HCT116 (cell line): ENCODE data around the gene BBX. TPM values are rescaled to one million over a fixed set of nuclear protein-coding genes. Genes with fewer than 3 reads are reported as not detected.

Source experiments
- ATAC-seq: fragments of 200-7000 bp; cut with Tn5 transposase; 2 replicates; pipeline ENCODE4 v1.9.1; 2020; ENCODE audit warnings: mild to moderate bottlenecking, moderate library complexity
- BruUV-seq: library from RNA; stranded (reverse); fragments of 400-500 nt; replicated peaks from 2 replicates; lab custom pipeline; 2021; lab: Mats Ljungman, UMichigan
- CTCF ChIA-PET: fragments of 300-600 bp; sonication (Branson Sonifier 250); formaldehyde crosslinking; loops from one replicate; lab custom pipeline; 2021; ENCODE audit warnings: antibody characterized with exemption; lab: Charles Lee
- POLR2A ChIA-PET: fragments of 300-600, 350-600 bp; sonication (Branson Sonifier 250); formaldehyde crosslinking; loops from one replicate; lab custom pipeline; 2021; ENCODE audit warnings: antibody characterized with exemption; lab: Charles Lee
- RAD21 ChIA-PET, 2 experiments: fragments of 300-600 bp; sonication (Branson Sonifier 250); formaldehyde crosslinking; loops; one replicate each; lab custom pipeline; 2023; ENCODE audit warnings: low total read pairs in 2 of 2; ENCODE audit not compliant: uncharacterized antibody in 2 of 2, unreplicated experiment in 2 of 2, low non-redundant PET in 1 of 2; lab: Charles Lee
- DNase-seq: peaks from one replicate; pipeline ENCODE4 v3.0.0-alpha.2; 2010; ENCODE audit warnings: low read depth, low spot score
- H2AFZ ChIP-seq: fragments of 200-600 bp; shearing (Covaris generic), sonication (generic); 2 replicates; pipeline ENCODE4 v1.6.1; 2017; ENCODE audit warnings: low read depth, mixed run types, mixed read lengths, antibody characterized with exemption, low read length; ENCODE audit not compliant: poor library complexity, severe bottlenecking
- H3K27ac ChIP-seq: 2 replicates; pipeline ENCODE4 v1.5.1; 2012; ENCODE audit warnings: low read depth, low read length
- H3K27me3 ChIP-seq: fragments of 200-600 bp; sonication (generic); 2 replicates; pipeline ENCODE4 v1.6.1; 2016; ENCODE audit warnings: mixed run types, low read length, mixed read lengths; ENCODE audit not compliant: insufficient read depth
- H3K36me3 ChIP-seq, 2 experiments: fragments of 200-500 bp in 1 of 2; fragments of 200-600 bp in 1 of 2; sonication (Bioruptor generic) in 1 of 2; sonication (generic) in 1 of 2; 2 replicates each; pipeline versions ENCODE4 v1.5.1 to v1.6.1; 2014 to 2016; ENCODE audit warnings: low read length in 2 of 2, inconsistent platforms in 1 of 2, mixed read lengths in 1 of 2, mixed run types in 1 of 2; ENCODE audit not compliant: insufficient read depth in 2 of 2, control insufficient read depth in 1 of 2
- H3K4me1 ChIP-seq, 2 experiments: fragments of 200-600 bp in 1 of 2; sonication (generic) in 1 of 2; 2 replicates each; pipeline versions ENCODE4 v1.5.1 to v1.6.1; 2012 to 2017; ENCODE audit warnings: low read length in 2 of 2, inconsistent platforms in 1 of 2, mild to moderate bottlenecking in 1 of 2, mixed read lengths in 1 of 2, mixed run types in 1 of 2, moderate library complexity in 1 of 2; ENCODE audit not compliant: insufficient read depth in 2 of 2, control insufficient read depth in 1 of 2
- H3K4me2 ChIP-seq: fragments of 200-600 bp; sonication (generic); 2 replicates; pipeline ENCODE4 v1.6.1; 2017; ENCODE audit warnings: mixed run types, low read length, mixed read lengths
- H3K4me3 ChIP-seq, 2 experiments: fragments of 200-600 bp in 1 of 2; sonication (generic) in 1 of 2; replicated peaks in 1 of 2; 2 replicates each; pipeline ENCODE4 v1.5.1; 2011 to 2016; ENCODE audit warnings: low read length in 2 of 2, control low read depth in 1 of 2, low read depth in 1 of 2, mild to moderate bottlenecking in 1 of 2, mixed read lengths in 1 of 2, mixed run types in 1 of 2
- H3K79me2 ChIP-seq: fragments of 200-600 bp; sonication (generic); 2 replicates; pipeline ENCODE4 v1.6.1; 2017; ENCODE audit warnings: mild to moderate bottlenecking, mixed run types, low read length, moderate library complexity, mixed read lengths; ENCODE audit not compliant: insufficient read depth
- H3K9ac ChIP-seq: fragments of 200-600 bp; sonication (generic); 2 replicates; pipeline ENCODE4 v1.6.1; 2016; ENCODE audit warnings: low read length, mixed read lengths
- H3K9me2 ChIP-seq: fragments of 200-600 bp; sonication (generic), shearing (Covaris generic); 2 replicates; pipeline ENCODE4 v1.6.1; 2017; ENCODE audit warnings: mixed run types, mild to moderate bottlenecking, moderate library complexity; ENCODE audit not compliant: insufficient read depth
- H3K9me3 ChIP-seq, 2 experiments: fragments of 200-500 bp in 1 of 2; fragments of 200-600 bp in 1 of 2; sonication (Bioruptor generic) in 1 of 2; sonication (generic) in 1 of 2; 2 replicates each; pipeline ENCODE4 v1.6.1; 2014 to 2017; ENCODE audit warnings: low read length in 2 of 2, mixed read lengths in 2 of 2, inconsistent platforms in 1 of 2, low read depth in 1 of 2, mild to moderate bottlenecking in 1 of 2, mixed run types in 1 of 2, moderate library complexity in 1 of 2; ENCODE audit not compliant: control insufficient read depth in 1 of 2, insufficient read depth in 1 of 2
- H4K20me1 ChIP-seq: fragments of 200-600 bp; sonication (generic), shearing (Covaris generic); 2 replicates; pipeline ENCODE4 v1.6.1; 2017; ENCODE audit warnings: mixed run types, mild to moderate bottlenecking, moderate library complexity; ENCODE audit not compliant: insufficient read depth
- EZH2phosphoT487 ChIP-seq: fragments of 200-600 bp; IDR thresholded peaks from 2 replicates; pipeline ENCODE4 v1.6.1; 2018; ENCODE audit warnings: antibody characterized with exemption, borderline replicate concordance
- JUND ChIP-seq: IDR thresholded peaks from 2 replicates; pipeline ENCODE4 v1.6.1; 2012
- POLR2A ChIP-seq: IDR thresholded peaks from 2 replicates; pipeline ENCODE4 v1.7.0; 2011; ENCODE audit warnings: borderline replicate concordance; ENCODE audit not compliant: insufficient read depth, insufficient read length; ENCODE audit errors: extremely low read depth
- POLR2AphosphoS5 ChIP-seq: IDR thresholded peaks from 2 replicates; pipeline ENCODE4 v1.6.1; 2011; ENCODE audit warnings: mild to moderate bottlenecking, low read depth, low read length, moderate library complexity
- RAD21 ChIP-seq: IDR thresholded peaks from 2 replicates; pipeline ENCODE4 v1.6.1; 2012; ENCODE audit warnings: low read depth, mild to moderate bottlenecking
- SP1 ChIP-seq: IDR thresholded peaks from 2 replicates; pipeline ENCODE4 v1.6.1; 2012; ENCODE audit warnings: low read depth
- SRF ChIP-seq: IDR thresholded peaks from 2 replicates; pipeline ENCODE4 v1.6.1; 2012; ENCODE audit warnings: low read depth
- ZFX ChIP-seq: fragments of 450-650 bp; IDR thresholded peaks from 2 replicates; pipeline ENCODE4 v1.6.1; 2017
- intact Hi-C: fragments of 100-400 bp; cut with micrococcal nuclease; formaldehyde crosslinking; loops from 2 replicates; pipeline ENCODE4 v1.10.0; 2022
- total RNA-seq: library from RNA; stranded (reverse); gene quantifications from one replicate; pipeline ENCODE4 v1.2.1, GENCODE V29; 2021; ENCODE audit not compliant: unreplicated experiment
- TF ChIP-seq, protein P1 (sequence below): IDR thresholded peaks from 2 replicates; pipeline ENCODE4 v1.6.1; 2012
- TF ChIP-seq, protein P2 (sequence below): IDR thresholded peaks from 2 replicates; pipeline ENCODE4 v1.6.1; 2012
- TF ChIP-seq, protein P3 (sequence below): IDR thresholded peaks from 2 replicates; pipeline ENCODE4 v1.6.1; 2011; ENCODE audit warnings: mild to moderate bottlenecking, low read length, moderate library complexity; ENCODE audit not compliant: insufficient replicate concordance; ENCODE audit errors: extremely low read depth

BBX gene
- total RNA-seq, 1 experiment from 2014 or later: 55.6 TPM

DNA sequence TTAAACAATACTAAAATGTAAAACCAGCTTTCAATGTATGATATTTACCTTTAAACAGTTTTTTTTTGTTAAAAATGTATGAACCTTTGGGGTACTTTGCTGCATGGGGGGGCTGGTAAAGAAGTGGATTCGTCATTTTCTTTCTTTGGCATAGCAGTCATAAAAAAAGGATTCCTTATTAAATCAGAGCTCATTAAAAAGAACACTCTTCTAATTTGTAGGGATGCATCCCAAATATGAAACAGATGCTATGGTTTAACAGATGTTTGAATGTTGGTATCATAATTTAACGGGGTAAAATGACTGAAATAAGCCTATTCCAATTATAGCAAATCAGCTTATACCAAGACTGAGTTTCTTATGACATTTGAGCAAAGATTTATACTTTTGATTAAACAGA lies 234.4 kb downstream of the BBX start:
- BruUV-seq: no TSS peak
- Histone ChIP-seq H3K27me3 (no peaks in the 10 kb centered on the region), H3K9me3 (no peaks in the 10 kb centered on the region), H3K4me1 (no peaks in the 10 kb centered on the region), H3K27ac (no peak overlapping the region), H3K9me2 (no peaks in the 10 kb centered on the region), H4K20me1 (no peaks in the 10 kb centered on the region), H3K9ac (no peak overlapping the region), H3K4me2 (no peak overlapping the region), H3K4me3 (no peak overlapping the region), H3K36me3 (no peaks in the 10 kb centered on the region), H3K79me2 (no peaks in the 10 kb centered on the region), H2AFZ (no peak overlapping the region)
- no peak for ATAC-seq
- ChIA-PET RAD21 (no interaction called here), POLR2A (no interaction called here), CTCF (no interaction called here)
- no peak for DNase-seq
- TF ChIP-seq ZFX: no peak
- intact Hi-C loops: no loop called here

DNA sequence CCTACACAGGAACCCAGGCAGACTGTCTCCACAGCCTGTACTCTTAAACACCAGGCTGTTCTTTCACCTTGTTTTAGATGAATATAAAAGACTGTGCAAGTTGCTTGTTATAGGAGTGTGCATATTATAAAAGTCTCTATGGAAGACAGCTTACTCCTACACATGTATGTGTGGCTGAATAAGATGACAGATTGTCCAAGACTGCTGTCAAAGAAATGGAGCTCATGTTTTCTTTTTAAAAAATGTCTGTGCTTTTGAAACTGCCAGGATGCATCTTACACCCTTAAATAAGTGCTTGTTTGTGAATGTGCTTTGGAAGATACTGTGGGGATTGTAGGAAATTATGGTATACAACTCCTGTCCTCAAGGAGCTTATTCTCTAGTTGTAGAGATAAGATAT lies 237.4 kb downstream of the BBX start:
- Histone ChIP-seq H3K4me1 (no peaks in the 10 kb centered on the region), H3K36me3 (no peaks in the 10 kb centered on the region), H3K27me3 (no peaks in the 10 kb centered on the region), H3K27ac (no peak overlapping the region), H3K79me2 (no peaks in the 10 kb centered on the region), H3K4me2 (no peak overlapping the region), H3K4me3 (no peak overlapping the region), H2AFZ (no peak overlapping the region), H3K9me3 (no peaks in the 10 kb centered on the region), H3K9me2 (no peaks in the 10 kb centered on the region), H4K20me1 (no peaks in the 10 kb centered on the region), H3K9ac (no peak overlapping the region)
- ChIA-PET CTCF (interaction anchor here (1.5 kb wide), 1 partner anchor 99 kb away, joined by 3 read pairs; no protein-coding TSS in a partner anchor), POLR2A (no interaction called here), RAD21 (no interaction called here)
- intact Hi-C loops: no loop called here
- TF ChIP-seq EZH2phosphoT487 (no peak), JUND (no peak), POLR2AphosphoS5 (no peak), RAD21 (no peak), SP1 (no peak), ZFX (no peak), POLR2A (no peak), SRF (no peak)
- TF ChIP-seq, protein P1, sequence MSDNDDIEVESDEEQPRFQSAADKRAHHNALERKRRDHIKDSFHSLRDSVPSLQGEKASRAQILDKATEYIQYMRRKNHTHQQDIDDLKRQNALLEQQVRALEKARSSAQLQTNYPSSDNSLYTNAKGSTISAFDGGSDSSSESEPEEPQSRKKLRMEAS: no peak
- TF ChIP-seq, protein P2, sequence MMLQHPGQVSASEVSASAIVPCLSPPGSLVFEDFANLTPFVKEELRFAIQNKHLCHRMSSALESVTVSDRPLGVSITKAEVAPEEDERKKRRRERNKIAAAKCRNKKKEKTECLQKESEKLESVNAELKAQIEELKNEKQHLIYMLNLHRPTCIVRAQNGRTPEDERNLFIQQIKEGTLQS: no peak
- TF ChIP-seq, protein P3, sequence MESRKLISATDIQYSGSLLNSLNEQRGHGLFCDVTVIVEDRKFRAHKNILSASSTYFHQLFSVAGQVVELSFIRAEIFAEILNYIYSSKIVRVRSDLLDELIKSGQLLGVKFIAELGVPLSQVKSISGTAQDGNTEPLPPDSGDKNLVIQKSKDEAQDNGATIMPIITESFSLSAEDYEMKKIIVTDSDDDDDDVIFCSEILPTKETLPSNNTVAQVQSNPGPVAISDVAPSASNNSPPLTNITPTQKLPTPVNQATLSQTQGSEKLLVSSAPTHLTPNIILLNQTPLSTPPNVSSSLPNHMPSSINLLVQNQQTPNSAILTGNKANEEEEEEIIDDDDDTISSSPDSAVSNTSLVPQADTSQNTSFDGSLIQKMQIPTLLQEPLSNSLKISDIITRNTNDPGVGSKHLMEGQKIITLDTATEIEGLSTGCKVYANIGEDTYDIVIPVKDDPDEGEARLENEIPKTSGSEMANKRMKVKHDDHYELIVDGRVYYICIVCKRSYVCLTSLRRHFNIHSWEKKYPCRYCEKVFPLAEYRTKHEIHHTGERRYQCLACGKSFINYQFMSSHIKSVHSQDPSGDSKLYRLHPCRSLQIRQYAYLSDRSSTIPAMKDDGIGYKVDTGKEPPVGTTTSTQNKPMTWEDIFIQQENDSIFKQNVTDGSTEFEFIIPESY: no peak
- no peak for ATAC-seq
- no peak for DNase-seq
- BruUV-seq: no TSS peak
